Activated T-cell treated with anti-CD3 and anti-CD28 coated beads, Interleukin-2, amount 50 U/mL, for 72 hours (primary cell): ENCODE results near the gene RBSN. TPM values are rescaled to one million over a fixed set of nuclear protein-coding genes. Genes with fewer than 3 reads are reported as not detected.

Experiments
- ATAC-seq, 2 donors: fragments of 150-1000 bp; cut with Tn5 transposase; replicated peaks in 1 of 2; 2 replicates each; pipeline ENCODE4 v1.10.0; 2021; ENCODE audit warnings: moderate library complexity in 2 of 2, mild to moderate bottlenecking in 1 of 2
- DNase-seq, 2 donors: peaks; one replicate each; pipeline ENCODE4 v3.0.0; 2021 to 2022; ENCODE audit warnings: mixed read lengths in 1 of 2
- H3K27ac Mint-ChIP-seq: one replicate; pipeline ENCODE4 v1.8.0; 2022; ENCODE audit warnings: mild to moderate bottlenecking, moderate library complexity, mixed read lengths
- H3K27me3 Mint-ChIP-seq: one replicate; pipeline ENCODE4 v1.8.0; 2022; ENCODE audit warnings: low read depth, mixed read lengths
- H3K36me3 Mint-ChIP-seq, 2 donors: one replicate each; pipeline ENCODE4 v1.8.0; 2022; ENCODE audit warnings: mixed read lengths in 2 of 2, mild to moderate bottlenecking in 1 of 2; ENCODE audit not compliant: insufficient read depth in 2 of 2
- H3K4me1 Mint-ChIP-seq: one replicate; pipeline ENCODE4 v1.8.0; 2022; ENCODE audit warnings: low read depth, mixed read lengths
- H3K4me3 Mint-ChIP-seq, 2 donors: one replicate each; pipeline ENCODE4 v1.8.0; 2022; ENCODE audit warnings: mild to moderate bottlenecking in 2 of 2, mixed read lengths in 2 of 2, moderate library complexity in 2 of 2
- H3K9me3 Mint-ChIP-seq, 2 donors: one replicate each; pipeline ENCODE4 v1.8.0; 2022; ENCODE audit warnings: mixed read lengths in 2 of 2
- total RNA-seq, 2 donors: library from RNA; stranded (reverse); gene quantifications; one replicate each; pipeline ENCODE4 v1.2.3, GENCODE V29; 2022

The RBSN gene
- total RNA-seq, 2 donors from 2014 or later, result 13.0 to 15.4 TPM

GRCh38 chr3:15113471-15113870 is 14.5 kb upstream of the RBSN start:
- DNase-seq (no peak), ATAC-seq (no peak)
- Mint-ChIP-seq H3K9me3 (no peaks in the 10 kb centered on the region), H3K27ac (no peak overlapping the region), H3K4me3 (no peak overlapping the region), H3K4me1 (peaks cover 5% of the 10 kb centered on the region), H3K36me3 (no peaks in the 10 kb centered on the region), H3K27me3 (no peaks in the 10 kb centered on the region)

- H3K36me3 Mint-ChIP-seq, result no peaks in the 10 kb centered on the region
- H3K4me3 Mint-ChIP-seq, result no peak overlapping the region
- H3K4me1 Mint-ChIP-seq, result peaks cover 15% of the 10 kb centered on the region
- ATAC-seq, result no peak
- no peak for DNase-seq
- peaks cover 7% of the 10 kb centered on the region for H3K27me3 Mint-ChIP-seq
- H3K27ac Mint-ChIP-seq, result no peak overlapping the region
- no peaks in the 10 kb centered on the region for H3K9me3 Mint-ChIP-seq
Observed at GRCh38 chr3:15112011-15112410, 13.1 kb upstream of the RBSN start.

GRCh38 chr3:15110206-15110605 is 11.3 kb upstream of the RBSN start:
- Mint-ChIP-seq H3K27ac (no peak overlapping the region), H3K4me1 (peaks cover 15% of the 10 kb centered on the region), H3K9me3 (no peaks in the 10 kb centered on the region), H3K36me3 (no peaks in the 10 kb centered on the region), H3K27me3 (peaks cover 7% of the 10 kb centered on the region), H3K4me3 (no peak overlapping the region)
- ATAC-seq (no peak), DNase-seq (no peak)

- H3K9me3 Mint-ChIP-seq, result no peaks in the 10 kb centered on the region
- H3K4me3 Mint-ChIP-seq, result no peak overlapping the region
- peaks cover 7% of the 10 kb centered on the region for H3K27me3 Mint-ChIP-seq
- no peaks in the 10 kb centered on the region for H3K36me3 Mint-ChIP-seq
- DNase-seq (no peak), ATAC-seq (no peak)
- peaks cover 15% of the 10 kb centered on the region for H3K4me1 Mint-ChIP-seq
- H3K27ac Mint-ChIP-seq, result no peak overlapping the region
Observed at GRCh38 chr3:15108869-15109268, 9.9 kb upstream of the RBSN start.

GRCh38 chr3:15108082-15108545 is 9.2 kb upstream of the RBSN start:
- H3K27ac Mint-ChIP-seq, result no peak overlapping the region

GRCh38 chr3:15107075-15107947 is 8.4 kb upstream of the RBSN start:
- H3K36me3 Mint-ChIP-seq, result no peaks in the 10 kb centered on the region
- no peak for DNase-seq
- H3K4me3 Mint-ChIP-seq, result no peak overlapping the region
- no peak overlapping the region for H3K27ac Mint-ChIP-seq
- peaks cover 17% of the 10 kb centered on the region for H3K4me1 Mint-ChIP-seq
- ATAC-seq, result no peak
- H3K27me3 Mint-ChIP-seq, result peaks cover 13% of the 10 kb centered on the region
- H3K9me3 Mint-ChIP-seq, result no peaks in the 10 kb centered on the region

More at GRCh38 chr3:15108082-15108545, 9.2 kb upstream of the RBSN start:
- no peaks in the 10 kb centered on the region for H3K36me3 Mint-ChIP-seq
- H3K4me3 Mint-ChIP-seq, result no peak overlapping the region
- H3K4me1 Mint-ChIP-seq, result peaks cover 15% of the 10 kb centered on the region
- ATAC-seq (peak; percentile 93 to 95), DNase-seq (peak; percentile 78 to 82)
- peaks cover 7% of the 10 kb centered on the region for H3K27me3 Mint-ChIP-seq
- H3K9me3 Mint-ChIP-seq, result no peaks in the 10 kb centered on the region

GRCh38 chr3:15102836-15103235 is 3.9 kb upstream of the RBSN start:
- DNase-seq (no peak), ATAC-seq (no peak)
- Mint-ChIP-seq H3K4me1 (peaks cover 24% of the 10 kb centered on the region), H3K27ac (no peak overlapping the region), H3K27me3 (peaks cover 16% of the 10 kb centered on the region), H3K36me3 (peaks cover 4% of the 10 kb centered on the region in 2 donors), H3K9me3 (no peaks in the 10 kb centered on the region), H3K4me3 (no peak overlapping the region)

GRCh38 chr3:15102256-15102655 is 3.3 kb upstream of the RBSN start:
- H3K4me1 Mint-ChIP-seq, result peaks cover 23% of the 10 kb centered on the region
- peaks cover 5% of the 10 kb centered on the region in 2 donors for H3K36me3 Mint-ChIP-seq
- H3K4me3 Mint-ChIP-seq, result no peak overlapping the region
- ATAC-seq (no peak), DNase-seq (no peak)
- H3K27ac Mint-ChIP-seq, result no peak overlapping the region
- no peaks in the 10 kb centered on the region for H3K9me3 Mint-ChIP-seq
- H3K27me3 Mint-ChIP-seq, result peaks cover 12% of the 10 kb centered on the region

GRCh38 chr3:15099364-15100098 is 583 bp upstream of the RBSN start:
- Mint-ChIP-seq H3K27ac (peak overlapping the region; percentile 88), H3K9me3 (no peaks in the 10 kb centered on the region), H3K36me3 (peaks cover 5 to 8% of the 10 kb centered on the region in 2 donors), H3K4me1 (peaks cover 23% of the 10 kb centered on the region), H3K4me3 (peak overlapping the region; percentile 87 to 88), H3K27me3 (peaks cover 9% of the 10 kb centered on the region)
- peak; percentile 8 to 34 for DNase-seq
- peak in 1 of 2 donors; percentile 31 for ATAC-seq

GRCh38 chr3:15097891-15098290 is 1.1 kb downstream of the RBSN start:
- Mint-ChIP-seq H3K36me3 (peaks cover 5 to 8% of the 10 kb centered on the region in 2 donors), H3K4me3 (peak overlapping the region; percentile 87 to 88), H3K27ac (peak overlapping the region; percentile 88), H3K27me3 (peaks cover 9% of the 10 kb centered on the region), H3K4me1 (peaks cover 23% of the 10 kb centered on the region), H3K9me3 (no peaks in the 10 kb centered on the region)
- ATAC-seq (peak in 1 of 2 donors; percentile 3), DNase-seq (peak; percentile 31 to 54)

GRCh38 chr3:15096046-15096445 is 2.9 kb downstream of the RBSN start:
- Mint-ChIP-seq H3K27ac (no peak overlapping the region), H3K4me3 (no peak overlapping the region), H3K4me1 (peaks cover 20% of the 10 kb centered on the region), H3K27me3 (no peaks in the 10 kb centered on the region), H3K9me3 (no peaks in the 10 kb centered on the region), H3K36me3 (peaks cover 6 to 8% of the 10 kb centered on the region in 2 donors)
- ATAC-seq (no peak), DNase-seq (no peak)

- H3K9me3 Mint-ChIP-seq, result no peaks in the 10 kb centered on the region
- no peak overlapping the region for H3K27ac Mint-ChIP-seq
- DNase-seq, result no peak
- peaks cover 15% of the 10 kb centered on the region for H3K4me1 Mint-ChIP-seq
- ATAC-seq, result no peak
- H3K27me3 Mint-ChIP-seq, result no peaks in the 10 kb centered on the region
- peaks cover 6 to 12% of the 10 kb centered on the region in 2 donors for H3K36me3 Mint-ChIP-seq
- H3K4me3 Mint-ChIP-seq, result no peak overlapping the region
Observed at GRCh38 chr3:15094187-15094875, 4.6 kb downstream of the RBSN start.

GRCh38 chr3:15092686-15093085 is 6.3 kb downstream of the RBSN start:
- Mint-ChIP-seq H3K4me1 (peaks cover 3% of the 10 kb centered on the region), H3K27ac (no peak overlapping the region), H3K36me3 (peaks cover 1 to 7% of the 10 kb centered on the region in 2 donors), H3K27me3 (no peaks in the 10 kb centered on the region), H3K9me3 (no peaks in the 10 kb centered on the region), H3K4me3 (no peak overlapping the region)
- DNase-seq (no peak), ATAC-seq (no peak)
